NB4 (cell line): ENCODE results near the gene FLNB.

Source experiments
- CTCF ChIP-seq: IDR thresholded peaks from one replicate; pipeline ENCODE4 v1.5.1; 2012; ENCODE audit warnings: low read depth, low read length
- MYC ChIP-seq: IDR thresholded peaks from 2 replicates; pipeline ENCODE4 v1.6.1; 2011; ENCODE audit warnings: low read depth, low read length
- POLR2A ChIP-seq: IDR thresholded peaks from 2 replicates; pipeline ENCODE4 v1.6.1; 2011; ENCODE audit warnings: mild to moderate bottlenecking; ENCODE audit not compliant: insufficient read length; ENCODE audit errors: extremely low read depth

GRCh38 chr3:58124387-58124786, 116.2 kb downstream of the FLNB start:
- TF ChIP-seq POLR2A (no peak), CTCF (no peak), MYC (no peak)
